WTC11 (cell line): ENCODE results near the gene INHBC. TPM values are rescaled to one million over a fixed set of nuclear protein-coding genes. Genes with fewer than 3 reads are reported as not detected.

ENCODE experiments used
- AFF4 ChIP-seq: sonication (generic); formaldehyde crosslinking; IDR thresholded peaks from 2 replicates; pipeline ENCODE4 v1.8.1; 2023; ENCODE audit warnings: mild to moderate bottlenecking, missing genetic modification reagents, borderline replicate concordance
- AR ChIP-seq: fragments of 250-450 bp; sonication (Bioruptor Pico); IDR thresholded peaks from 2 replicates; pipeline ENCODE4 v1.9.0; 2021; ENCODE audit warnings: mild to moderate bottlenecking
- ARID4B ChIP-seq: sonication (generic); formaldehyde crosslinking; IDR thresholded peaks from 2 replicates; pipeline ENCODE4 v1.8.0; 2023; ENCODE audit warnings: missing genetic modification reagents, mild to moderate bottlenecking, borderline replicate concordance
- CDX4 ChIP-seq: fragments of 250-450 bp; sonication (Bioruptor Pico); IDR thresholded peaks from 2 replicates; pipeline ENCODE4 v1.9.0; 2021; ENCODE audit warnings: moderate library complexity, mild to moderate bottlenecking, inconsistent platforms, borderline replicate concordance
- FOXK1 ChIP-seq: sonication (generic); formaldehyde crosslinking; IDR thresholded peaks from 2 replicates; pipeline ENCODE4 v1.8.0; 2022; ENCODE audit warnings: mild to moderate bottlenecking, moderate library complexity, missing genetic modification reagents
- FOXP1 ChIP-seq: sonication (generic); formaldehyde crosslinking; IDR thresholded peaks from 2 replicates; pipeline ENCODE4 v1.8.0; 2022; ENCODE audit warnings: missing genetic modification reagents, mild to moderate bottlenecking, moderate library complexity, borderline replicate concordance
- JAZF1 ChIP-seq: fragments of 250-450 bp; sonication (Bioruptor Pico); IDR thresholded peaks from 2 replicates; pipeline ENCODE4 v1.9.0; 2021; ENCODE audit warnings: moderate library complexity, mild to moderate bottlenecking, inconsistent platforms
- MAX ChIP-seq: sonication (generic); formaldehyde crosslinking; IDR thresholded peaks from 2 replicates; pipeline ENCODE4 v1.8.0; 2022; ENCODE audit warnings: mild to moderate bottlenecking, missing genetic modification reagents
- NFYB ChIP-seq: sonication (generic); formaldehyde crosslinking; conservative IDR thresholded peaks from 2 replicates; pipeline ENCODE4 v1.8.0; 2022; ENCODE audit warnings: low read depth, missing genetic modification reagents
- NR1H2 ChIP-seq: sonication (generic); formaldehyde crosslinking; IDR thresholded peaks from 2 replicates; pipeline ENCODE4 v1.9.0; 2021; ENCODE audit warnings: mild to moderate bottlenecking, moderate library complexity, missing genetic modification reagents
- PREB ChIP-seq: sonication (generic); formaldehyde crosslinking; IDR thresholded peaks from 2 replicates; pipeline ENCODE4 v1.8.1; 2022; ENCODE audit warnings: mild to moderate bottlenecking, missing genetic modification reagents, moderate library complexity, borderline replicate concordance
- RORB ChIP-seq: fragments of 250-450 bp; sonication (Bioruptor Pico); IDR thresholded peaks from 2 replicates; pipeline ENCODE4 v1.9.0; 2021; ENCODE audit warnings: mild to moderate bottlenecking
- SMAD3 ChIP-seq: sonication (generic); formaldehyde crosslinking; IDR thresholded peaks from 2 replicates; pipeline ENCODE4 v1.8.0; 2022; ENCODE audit warnings: missing genetic modification reagents, mild to moderate bottlenecking, borderline replicate concordance
- TCF7 ChIP-seq: sonication (generic); formaldehyde crosslinking; IDR thresholded peaks from 2 replicates; pipeline ENCODE4 v1.8.0; 2022; ENCODE audit warnings: mild to moderate bottlenecking, low read depth, missing genetic modification reagents, moderate library complexity
- TEAD1 ChIP-seq: sonication (generic); formaldehyde crosslinking; IDR thresholded peaks from 2 replicates; pipeline ENCODE4 v1.8.0; 2022; ENCODE audit warnings: mild to moderate bottlenecking, missing genetic modification reagents
- TP53 ChIP-seq: sonication (generic); formaldehyde crosslinking; IDR thresholded peaks from 2 replicates; pipeline ENCODE4 v1.8.1; 2023; ENCODE audit warnings: mild to moderate bottlenecking, missing genetic modification reagents
- ZNF121 ChIP-seq: sonication (generic); formaldehyde crosslinking; IDR thresholded peaks from 2 replicates; pipeline ENCODE4 v1.8.0; 2023; ENCODE audit warnings: missing genetic modification reagents
- ZNF317 ChIP-seq: sonication (generic); formaldehyde crosslinking; IDR thresholded peaks from 2 replicates; pipeline ENCODE4 v1.8.1; 2023; ENCODE audit warnings: low read depth, mild to moderate bottlenecking, moderate library complexity, missing genetic modification reagents, borderline replicate concordance
- ZNF423 ChIP-seq: fragments of 250-450 bp; sonication (Bioruptor Pico); IDR thresholded peaks from 2 replicates; pipeline ENCODE4 v2.1.2; 2022; ENCODE audit warnings: mild to moderate bottlenecking, moderate library complexity
- total RNA-seq: library from RNA; stranded (reverse); gene quantifications from 3 replicates; pipeline ENCODE4 v1.2.3, GENCODE V29; 2021

The INHBC gene
- total RNA-seq, 1 experiment from 2014 or later = 0.20 TPM

- TF ChIP-seq AFF4 (CRISPR knock-in tag) (no peak), PREB (CRISPR knock-in tag) (no peak), TCF7 (CRISPR knock-in tag) (no peak), CDX4 (no peak), AR (CRISPR knock-in tag) (no peak), FOXP1 (no peak; the same call in 1 of the 2 replicates), JAZF1 (CRISPR knock-in tag) (no peak), TP53 (CRISPR knock-in tag) (no peak), ARID4B (CRISPR knock-in tag) (no peak), FOXK1 (no peak), ZNF121 (CRISPR knock-in tag) (no peak), ZNF317 (CRISPR knock-in tag) (no peak), ZNF423 (peak; percentile 7; the same call in 1 of the 2 replicates), NFYB (CRISPR knock-in tag) (no peak), TEAD1 (CRISPR knock-in tag) (no peak; the same call in 1 of the 2 replicates), MAX (CRISPR knock-in tag) (peak; percentile 45; the same call in 1 of the 2 replicates), SMAD3 (no peak), NR1H2 (no peak), RORB (CRISPR knock-in tag) (no peak)
- TF ChIP-seq, all 79 proteins: peak for 10
These were observed 40.9 kb downstream of the INHBC start (continued) for GRCh38 chr12:57475271-57476161.
